Type B pancreatic cell (in vitro differentiated cells): Measurements from ENCODE around the gene NOXA1. TPM values are rescaled to one million over a fixed set of nuclear protein-coding genes. Genes with fewer than 3 reads are reported as not detected.

Source experiments
- DNase-seq: peaks from one replicate; pipeline ENCODE4 v3.0.0; 2021; ENCODE audit warnings: mixed read lengths; ENCODE audit not compliant: unreplicated experiment; ENCODE audit errors: extremely low spot score
- H3K27ac Mint-ChIP-seq: 2 replicates; pipeline ENCODE4 v1.8.0; 2021; ENCODE audit warnings: mild to moderate bottlenecking, mixed read lengths
- H3K27me3 Mint-ChIP-seq: 2 replicates; pipeline ENCODE4 v1.8.0; 2021; ENCODE audit warnings: mixed read lengths
- H3K36me3 Mint-ChIP-seq: 2 replicates; pipeline ENCODE4 v1.8.0; 2021; ENCODE audit warnings: mixed read lengths
- H3K4me1 Mint-ChIP-seq: one replicate; pipeline ENCODE4 v1.8.0; 2021; ENCODE audit warnings: mixed read lengths; ENCODE audit not compliant: unreplicated experiment
- H3K4me3 Mint-ChIP-seq: 2 replicates; pipeline ENCODE4 v1.8.0; 2021; ENCODE audit warnings: mild to moderate bottlenecking, mixed read lengths
- H3K9me3 Mint-ChIP-seq: 2 replicates; pipeline ENCODE4 v1.8.0; 2021; ENCODE audit warnings: mixed read lengths
- total RNA-seq: library from RNA; stranded (reverse); gene quantifications from 2 replicates; pipeline ENCODE4 v1.2.1, GENCODE V29; 2021; ENCODE audit warnings: low replicate concordance
- TF ChIP-seq, protein P1 (sequence below): fragments of 200-600 bp; sonication (generic); conservative IDR thresholded peaks from 2 replicates; pipeline ENCODE4 v1.5.0; 2021; ENCODE audit warnings: antibody characterized with exemption, mild to moderate bottlenecking

Gene NOXA1
- total RNA-seq, 1 donor from 2014 or later, result 6.4 TPM

DNA sequence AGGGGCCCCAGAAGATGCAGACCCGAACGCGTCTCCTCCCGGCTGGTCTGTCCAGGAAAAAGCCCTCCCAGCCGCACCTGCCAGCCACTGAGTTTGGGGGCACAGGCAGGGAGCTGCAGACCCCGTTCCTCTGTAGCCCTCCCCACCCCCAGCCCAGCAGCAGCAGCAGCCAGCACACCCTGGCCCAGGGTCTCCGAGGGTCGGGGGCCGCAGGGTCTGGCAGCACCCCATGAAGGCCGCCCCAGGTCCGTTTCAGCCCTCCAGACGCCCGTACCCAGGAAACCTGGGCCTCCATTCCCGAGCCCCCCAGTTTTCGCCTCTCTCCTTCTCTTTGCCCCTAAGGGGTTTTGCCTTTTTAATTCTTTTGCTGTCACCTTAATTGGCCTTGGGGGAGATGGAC is 19.9 kb upstream of the NOXA1 start:
- no peaks in the 10 kb centered on the region for H3K27me3 Mint-ChIP-seq
- no peak overlapping the region for H3K4me3 Mint-ChIP-seq
- no peak overlapping the region for H3K27ac Mint-ChIP-seq
- no peak for DNase-seq
- H3K4me1 Mint-ChIP-seq, result peaks cover 4% of the 10 kb centered on the region
- TF ChIP-seq, protein P1, sequence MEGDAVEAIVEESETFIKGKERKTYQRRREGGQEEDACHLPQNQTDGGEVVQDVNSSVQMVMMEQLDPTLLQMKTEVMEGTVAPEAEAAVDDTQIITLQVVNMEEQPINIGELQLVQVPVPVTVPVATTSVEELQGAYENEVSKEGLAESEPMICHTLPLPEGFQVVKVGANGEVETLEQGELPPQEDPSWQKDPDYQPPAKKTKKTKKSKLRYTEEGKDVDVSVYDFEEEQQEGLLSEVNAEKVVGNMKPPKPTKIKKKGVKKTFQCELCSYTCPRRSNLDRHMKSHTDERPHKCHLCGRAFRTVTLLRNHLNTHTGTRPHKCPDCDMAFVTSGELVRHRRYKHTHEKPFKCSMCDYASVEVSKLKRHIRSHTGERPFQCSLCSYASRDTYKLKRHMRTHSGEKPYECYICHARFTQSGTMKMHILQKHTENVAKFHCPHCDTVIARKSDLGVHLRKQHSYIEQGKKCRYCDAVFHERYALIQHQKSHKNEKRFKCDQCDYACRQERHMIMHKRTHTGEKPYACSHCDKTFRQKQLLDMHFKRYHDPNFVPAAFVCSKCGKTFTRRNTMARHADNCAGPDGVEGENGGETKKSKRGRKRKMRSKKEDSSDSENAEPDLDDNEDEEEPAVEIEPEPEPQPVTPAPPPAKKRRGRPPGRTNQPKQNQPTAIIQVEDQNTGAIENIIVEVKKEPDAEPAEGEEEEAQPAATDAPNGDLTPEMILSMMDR, result no peak
- no peaks in the 10 kb centered on the region for H3K9me3 Mint-ChIP-seq
- H3K36me3 Mint-ChIP-seq, result peaks cover 13% of the 10 kb centered on the region

DNA sequence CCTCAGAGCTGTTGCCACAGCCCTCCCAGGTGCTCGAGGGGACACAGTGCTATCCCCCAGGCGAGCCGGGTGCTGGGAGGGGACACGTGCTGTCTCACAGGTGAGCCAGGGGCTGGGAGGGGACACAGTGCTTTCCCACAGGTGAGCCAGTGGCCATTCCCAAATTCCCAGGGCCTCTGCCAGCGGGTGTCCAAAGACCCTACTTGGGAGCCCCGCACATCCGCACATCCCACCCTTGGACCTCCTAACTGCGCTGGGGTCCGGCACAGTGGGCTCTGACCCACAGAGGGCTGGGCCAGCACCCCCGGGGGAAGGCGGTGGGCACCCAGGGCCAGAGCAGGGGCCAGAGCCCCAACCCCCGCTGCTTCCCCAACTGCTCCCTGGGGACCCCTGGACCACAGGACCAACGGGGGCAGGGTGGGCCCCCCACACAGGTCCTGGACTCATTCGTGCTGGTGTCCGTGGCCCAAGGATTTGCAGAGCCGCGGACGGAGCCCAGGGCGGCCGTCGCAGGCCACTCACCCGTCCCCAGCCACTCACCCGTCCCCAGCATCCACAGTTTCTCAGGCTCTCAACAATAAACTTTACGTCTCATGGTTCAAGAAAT is 18.1 kb upstream of the NOXA1 start:
- Mint-ChIP-seq H3K36me3 (peaks cover 8% of the 10 kb centered on the region), H3K9me3 (no peaks in the 10 kb centered on the region), H3K4me3 (no peak overlapping the region), H3K27me3 (no peaks in the 10 kb centered on the region), H3K27ac (no peak overlapping the region), H3K4me1 (no peaks in the 10 kb centered on the region)
- TF ChIP-seq, protein P1, result no peak
- DNase-seq, result no peak

DNA sequence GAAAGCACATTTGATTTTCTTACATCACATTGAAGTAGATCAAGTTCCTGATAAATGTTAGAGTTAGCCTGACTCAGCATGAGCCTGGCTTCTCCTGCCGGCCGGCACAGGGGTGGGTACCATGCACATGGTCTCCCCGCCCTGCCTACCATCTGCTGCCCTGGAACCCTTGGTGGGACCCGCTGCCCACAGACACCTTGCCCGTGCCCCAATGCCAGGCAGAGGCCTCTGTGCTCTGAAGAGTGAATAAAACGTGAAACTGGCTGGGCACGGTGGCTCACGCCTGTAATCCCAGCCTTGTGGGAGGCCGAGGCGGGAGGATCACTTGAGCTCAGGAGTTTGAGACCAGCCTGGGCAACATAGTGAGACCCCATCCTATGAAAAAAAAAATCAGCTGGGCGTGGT is 17.5 kb upstream of the NOXA1 start:
- Mint-ChIP-seq H3K4me3 (no peak overlapping the region), H3K9me3 (no peaks in the 10 kb centered on the region), H3K4me1 (no peaks in the 10 kb centered on the region), H3K36me3 (peaks cover 8% of the 10 kb centered on the region), H3K27ac (no peak overlapping the region), H3K27me3 (no peaks in the 10 kb centered on the region)
- TF ChIP-seq, protein P1, result no peak
- DNase-seq, result no peak

DNA sequence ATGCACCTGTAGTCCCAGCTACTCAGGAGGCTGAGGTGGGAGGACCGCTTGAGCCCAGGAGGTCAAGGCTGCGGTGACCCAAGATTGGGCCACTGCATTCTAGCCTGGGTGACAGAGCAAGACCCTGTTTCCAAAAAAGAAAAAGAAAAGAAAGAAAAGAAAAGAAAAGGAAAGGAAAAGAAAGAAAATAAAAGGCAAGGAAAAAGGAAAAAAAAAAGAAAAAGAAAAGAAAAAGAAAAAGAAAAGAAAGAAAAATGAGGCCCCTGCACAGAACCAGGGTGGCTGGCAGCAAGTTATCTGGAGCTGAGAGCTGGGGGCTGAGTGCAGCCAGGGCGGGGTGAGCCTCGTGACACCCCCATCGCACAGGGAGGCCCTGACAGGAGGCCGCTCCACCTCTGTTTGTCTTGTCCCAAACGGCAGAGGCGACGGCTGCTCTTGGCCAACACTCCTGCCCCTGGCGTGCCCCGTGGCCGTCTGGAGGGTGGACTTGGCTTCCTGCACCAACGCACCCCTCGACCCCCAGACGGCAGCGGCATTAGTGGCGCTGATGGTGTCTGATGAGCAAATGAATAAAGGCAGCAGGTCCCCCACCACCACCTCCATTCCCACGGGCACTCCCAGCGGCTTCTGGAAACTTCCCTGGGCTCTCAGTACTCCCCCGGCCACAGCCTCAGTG is 17.0 kb upstream of the NOXA1 start:
- Mint-ChIP-seq H3K27ac (no peak overlapping the region), H3K36me3 (peaks cover 8% of the 10 kb centered on the region), H3K4me1 (no peaks in the 10 kb centered on the region), H3K27me3 (no peaks in the 10 kb centered on the region), H3K4me3 (no peak overlapping the region), H3K9me3 (no peaks in the 10 kb centered on the region)
- TF ChIP-seq, protein P1, result no peak
- DNase-seq, result no peak

DNA sequence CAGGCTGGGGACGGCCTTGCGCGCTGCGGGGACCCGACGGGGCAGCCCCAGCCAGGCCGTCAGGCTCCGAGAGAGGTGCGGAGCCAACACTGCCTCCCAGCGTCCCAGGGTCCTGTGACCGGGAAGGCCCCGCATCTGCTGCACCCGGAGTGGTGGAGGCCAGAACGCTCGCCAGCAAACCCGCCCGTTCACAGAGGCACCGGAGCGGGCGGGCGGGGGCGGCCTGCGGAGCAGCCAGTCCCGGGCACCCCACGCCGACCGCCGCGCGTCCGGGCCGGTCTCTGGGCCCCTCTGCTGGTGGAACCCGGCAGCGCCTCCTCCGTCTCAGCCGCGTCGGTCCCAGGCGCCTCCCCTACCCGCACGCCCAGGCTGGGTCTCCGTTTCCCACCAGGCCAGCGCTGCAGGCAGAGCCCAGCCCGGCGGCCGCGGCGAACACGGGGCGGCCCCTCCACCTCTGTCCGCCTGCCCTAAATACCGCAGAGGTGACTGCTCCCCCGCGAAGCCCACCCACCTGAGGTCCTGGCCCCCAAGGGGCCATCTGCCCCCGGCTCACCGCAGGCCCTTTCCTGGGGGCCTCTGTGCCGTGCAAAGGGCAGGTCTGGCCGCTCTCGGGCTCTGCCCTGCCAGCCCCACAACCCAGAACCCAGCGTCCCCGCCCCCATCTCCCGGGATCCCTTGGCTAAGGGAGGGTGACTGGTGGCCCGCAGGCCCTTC is 16.2 kb upstream of the NOXA1 start:
- H3K4me3 Mint-ChIP-seq, result no peak overlapping the region
- TF ChIP-seq, protein P1, result peak; percentile 91
- peak; percentile 85 for DNase-seq

More for the DNA sequence above, 16.2 kb upstream of the NOXA1 start:
- peaks cover 8% of the 10 kb centered on the region for H3K36me3 Mint-ChIP-seq
- H3K27ac Mint-ChIP-seq, result no peak overlapping the region
- H3K27me3 Mint-ChIP-seq, result no peaks in the 10 kb centered on the region
- H3K9me3 Mint-ChIP-seq, result no peaks in the 10 kb centered on the region
- no peaks in the 10 kb centered on the region for H3K4me1 Mint-ChIP-seq
